ENCODE measurements around the gene AUTS2.

GRCh38 chr7:69657331-69657730 lies 59.1 kb downstream of the AUTS2 start:
- TF ChIP-seq RXRA (IDR thresholded peaks at IDR 0.05) (no peak), CTCF (IDR thresholded peaks at IDR 0.05; ENCODE audit: low read depth, low read length, missing input control) (no peak), MAX (IDR thresholded peaks at IDR 0.05) (no peak), SP1 (IDR thresholded peaks at IDR 0.05) (no peak), YY1 (IDR thresholded peaks at IDR 0.05) (no peak), RAD21 (IDR thresholded peaks at IDR 0.05) (no peak), NR2F2 (IDR thresholded peaks at IDR 0.05) (no peak), REST (IDR thresholded peaks at IDR 0.05) (no peak), ZBTB33 (IDR thresholded peaks at IDR 0.05) (no peak), TAF1 (conservative IDR thresholded peaks at IDR 0.05) (no peak), ATF3 (IDR thresholded peaks at IDR 0.05) (no peak), GABPA (IDR thresholded peaks at IDR 0.05 in 1 of 2, conservative IDR thresholded peaks at IDR 0.05 in 1 of 2) (no peak), HNF4A (conservative IDR thresholded peaks at IDR 0.05) (no peak)
